Ishikawa (cell line): ENCODE data around the gene LDLRAD2.

Source experiments
- CEBPB ChIP-seq: IDR thresholded peaks from 2 replicates; pipeline ENCODE4 v1.6.1; 2012
- CREB1 ChIP-seq: IDR thresholded peaks from 2 replicates; pipeline ENCODE4 v1.6.1; 2012; ENCODE audit warnings: low read depth
- EGR1 ChIP-seq: IDR thresholded peaks from 2 replicates; pipeline ENCODE4 v1.6.1; 2012
- EP300 ChIP-seq: IDR thresholded peaks from 2 replicates; pipeline ENCODE4 v1.6.1; 2012; ENCODE audit warnings: borderline replicate concordance
- FOXM1 ChIP-seq: IDR thresholded peaks from 2 replicates; pipeline ENCODE4 v1.6.1; 2012; ENCODE audit warnings: low read depth, borderline replicate concordance
- NFIC ChIP-seq: IDR thresholded peaks from 2 replicates; pipeline ENCODE4 v1.6.1; 2012
- RAD21 ChIP-seq: IDR thresholded peaks from 2 replicates; pipeline ENCODE4 v1.6.1; 2012; ENCODE audit warnings: low read depth
- TAF1 ChIP-seq: IDR thresholded peaks from 2 replicates; pipeline ENCODE4 v1.6.1; 2012; ENCODE audit warnings: low read depth, mild to moderate bottlenecking
- TCF12 ChIP-seq: IDR thresholded peaks from 2 replicates; pipeline ENCODE4 v1.6.1; 2012; ENCODE audit warnings: low read depth
- TEAD4 ChIP-seq: IDR thresholded peaks from 2 replicates; pipeline ENCODE4 v1.6.1; 2012
- YY1 ChIP-seq: IDR thresholded peaks from 2 replicates; pipeline ENCODE4 v1.6.1; 2012; ENCODE audit warnings: low read depth
- ZBTB7A ChIP-seq: IDR thresholded peaks from 2 replicates; pipeline ENCODE4 v1.6.1; 2012; ENCODE audit warnings: low read depth
- TF ChIP-seq, protein P1 (sequence below): IDR thresholded peaks from 2 replicates; pipeline ENCODE4 v1.6.1; 2012
- TF ChIP-seq, protein P2 (sequence below): IDR thresholded peaks from 2 replicates; pipeline ENCODE4 v1.6.1; 2012; ENCODE audit warnings: low read depth, mild to moderate bottlenecking
- TF ChIP-seq, protein P3 (sequence below): IDR thresholded peaks from 2 replicates; pipeline ENCODE4 v1.6.1; 2012

The LDLRAD2 gene

DNA sequence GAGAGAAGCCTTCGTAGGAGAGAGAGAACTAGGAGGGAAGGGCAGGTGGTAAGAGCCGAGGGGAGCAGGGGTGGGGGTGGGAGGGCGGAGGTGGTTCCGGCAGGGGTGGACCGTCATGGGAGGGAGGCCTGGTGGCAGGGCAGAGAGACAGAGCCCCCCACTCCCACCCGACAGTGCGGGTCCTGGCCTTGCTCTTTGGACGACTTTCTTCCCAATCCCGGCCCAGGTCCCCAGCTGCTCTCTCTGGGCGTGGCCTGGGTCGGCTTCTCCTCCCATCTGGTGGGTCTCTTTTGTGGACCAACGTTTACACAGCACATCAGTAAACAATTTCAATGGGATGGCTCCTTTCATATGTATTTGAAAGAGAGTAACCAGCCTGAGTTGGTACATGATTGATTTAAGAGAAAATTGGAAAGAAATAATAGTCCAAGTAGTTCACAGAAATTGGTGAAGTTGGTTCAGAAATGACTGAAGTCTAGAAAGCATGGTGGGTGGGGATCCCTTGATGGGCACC is 56.9 kb downstream of the LDLRAD2 start:
- TF ChIP-seq CEBPB (no peak), RAD21 (no peak), FOXM1 (no peak), YY1 (no peak), EGR1 (no peak), CREB1 (no peak), TCF12 (no peak), TEAD4 (no peak)
- TF ChIP-seq, protein P1, sequence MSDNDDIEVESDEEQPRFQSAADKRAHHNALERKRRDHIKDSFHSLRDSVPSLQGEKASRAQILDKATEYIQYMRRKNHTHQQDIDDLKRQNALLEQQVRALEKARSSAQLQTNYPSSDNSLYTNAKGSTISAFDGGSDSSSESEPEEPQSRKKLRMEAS: no peak
- TF ChIP-seq, protein P2, sequence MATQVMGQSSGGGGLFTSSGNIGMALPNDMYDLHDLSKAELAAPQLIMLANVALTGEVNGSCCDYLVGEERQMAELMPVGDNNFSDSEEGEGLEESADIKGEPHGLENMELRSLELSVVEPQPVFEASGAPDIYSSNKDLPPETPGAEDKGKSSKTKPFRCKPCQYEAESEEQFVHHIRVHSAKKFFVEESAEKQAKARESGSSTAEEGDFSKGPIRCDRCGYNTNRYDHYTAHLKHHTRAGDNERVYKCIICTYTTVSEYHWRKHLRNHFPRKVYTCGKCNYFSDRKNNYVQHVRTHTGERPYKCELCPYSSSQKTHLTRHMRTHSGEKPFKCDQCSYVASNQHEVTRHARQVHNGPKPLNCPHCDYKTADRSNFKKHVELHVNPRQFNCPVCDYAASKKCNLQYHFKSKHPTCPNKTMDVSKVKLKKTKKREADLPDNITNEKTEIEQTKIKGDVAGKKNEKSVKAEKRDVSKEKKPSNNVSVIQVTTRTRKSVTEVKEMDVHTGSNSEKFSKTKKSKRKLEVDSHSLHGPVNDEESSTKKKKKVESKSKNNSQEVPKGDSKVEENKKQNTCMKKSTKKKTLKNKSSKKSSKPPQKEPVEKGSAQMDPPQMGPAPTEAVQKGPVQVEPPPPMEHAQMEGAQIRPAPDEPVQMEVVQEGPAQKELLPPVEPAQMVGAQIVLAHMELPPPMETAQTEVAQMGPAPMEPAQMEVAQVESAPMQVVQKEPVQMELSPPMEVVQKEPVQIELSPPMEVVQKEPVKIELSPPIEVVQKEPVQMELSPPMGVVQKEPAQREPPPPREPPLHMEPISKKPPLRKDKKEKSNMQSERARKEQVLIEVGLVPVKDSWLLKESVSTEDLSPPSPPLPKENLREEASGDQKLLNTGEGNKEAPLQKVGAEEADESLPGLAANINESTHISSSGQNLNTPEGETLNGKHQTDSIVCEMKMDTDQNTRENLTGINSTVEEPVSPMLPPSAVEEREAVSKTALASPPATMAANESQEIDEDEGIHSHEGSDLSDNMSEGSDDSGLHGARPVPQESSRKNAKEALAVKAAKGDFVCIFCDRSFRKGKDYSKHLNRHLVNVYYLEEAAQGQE: no peak
- TF ChIP-seq, protein P3, sequence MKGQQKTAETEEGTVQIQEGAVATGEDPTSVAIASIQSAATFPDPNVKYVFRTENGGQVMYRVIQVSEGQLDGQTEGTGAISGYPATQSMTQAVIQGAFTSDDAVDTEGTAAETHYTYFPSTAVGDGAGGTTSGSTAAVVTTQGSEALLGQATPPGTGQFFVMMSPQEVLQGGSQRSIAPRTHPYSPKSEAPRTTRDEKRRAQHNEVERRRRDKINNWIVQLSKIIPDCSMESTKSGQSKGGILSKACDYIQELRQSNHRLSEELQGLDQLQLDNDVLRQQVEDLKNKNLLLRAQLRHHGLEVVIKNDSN: no peak

DNA sequence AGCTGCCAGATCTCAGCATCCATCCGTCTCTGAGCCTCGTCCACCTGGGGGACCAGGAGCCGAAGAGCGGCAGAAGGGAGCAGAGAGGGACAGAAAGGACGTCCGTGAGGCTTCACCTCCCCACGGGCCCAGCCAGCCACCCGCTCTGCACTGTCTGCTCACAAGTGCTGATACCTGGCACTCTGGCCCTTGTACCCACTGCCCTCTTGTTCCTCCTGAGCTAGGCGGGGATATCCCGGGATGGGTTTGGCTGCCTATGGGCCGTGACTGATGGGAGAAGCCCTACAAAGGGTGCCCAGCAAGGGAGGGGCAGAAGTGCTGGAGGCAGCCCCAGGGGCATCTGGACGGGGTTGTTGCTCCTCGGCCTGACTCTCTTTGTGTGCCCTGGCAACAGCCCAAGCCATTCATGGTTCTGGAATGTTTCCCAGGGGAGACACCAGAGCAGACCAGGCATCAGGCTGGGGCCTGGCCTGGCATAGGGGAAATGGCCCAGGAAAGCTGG is 57.6 kb downstream of the LDLRAD2 start:
- TF ChIP-seq ZBTB7A (no peak), TEAD4 (peak; percentile 79), TCF12 (peak; percentile 78), TAF1 (no peak), CREB1 (no peak), CEBPB (no peak), YY1 (0 out of 2 replicates have a peak, but pooled peaks have one; percentile 24), RAD21 (peak; percentile 27; the same call in 1 of the 2 replicates), FOXM1 (no peak; the same call in 1 of the 2 replicates), EGR1 (no peak), EP300 (peak; percentile 61; the same call in 1 of the 2 replicates), NFIC (peak; percentile 96)
- TF ChIP-seq, protein P1: peak; percentile 52; the same call in 1 of the 2 replicates
- TF ChIP-seq, protein P2: no peak
- TF ChIP-seq, protein P3: peak; percentile 28; the same call in 1 of the 2 replicates

DNA sequence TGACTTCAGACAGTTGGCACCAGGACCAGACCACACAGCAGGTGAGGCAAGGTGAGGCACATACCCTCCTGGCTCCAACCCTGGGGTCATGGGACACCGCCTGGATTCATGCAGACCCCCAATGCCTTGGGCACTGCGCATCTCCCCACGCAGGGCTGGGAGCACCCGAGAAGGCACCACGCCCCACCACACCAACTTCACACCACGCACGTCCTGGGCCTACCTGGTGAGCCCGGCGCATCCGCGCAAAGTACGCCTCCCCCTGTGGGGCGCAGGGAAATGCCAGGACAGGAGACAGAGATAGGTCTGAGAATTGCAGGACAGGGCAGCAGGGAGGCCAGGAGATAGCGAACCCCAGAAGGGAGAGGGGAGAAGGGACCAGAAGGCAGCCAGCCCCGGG is 58.5 kb downstream of the LDLRAD2 start:
- TF ChIP-seq CEBPB (no peak), TEAD4 (no peak), YY1 (no peak), ZBTB7A (no peak), NFIC (no peak), EP300 (no peak), TCF12 (no peak), EGR1 (no peak), RAD21 (no peak), TAF1 (no peak)
- TF ChIP-seq, protein P3: no peak
- TF ChIP-seq, protein P1: no peak

DNA sequence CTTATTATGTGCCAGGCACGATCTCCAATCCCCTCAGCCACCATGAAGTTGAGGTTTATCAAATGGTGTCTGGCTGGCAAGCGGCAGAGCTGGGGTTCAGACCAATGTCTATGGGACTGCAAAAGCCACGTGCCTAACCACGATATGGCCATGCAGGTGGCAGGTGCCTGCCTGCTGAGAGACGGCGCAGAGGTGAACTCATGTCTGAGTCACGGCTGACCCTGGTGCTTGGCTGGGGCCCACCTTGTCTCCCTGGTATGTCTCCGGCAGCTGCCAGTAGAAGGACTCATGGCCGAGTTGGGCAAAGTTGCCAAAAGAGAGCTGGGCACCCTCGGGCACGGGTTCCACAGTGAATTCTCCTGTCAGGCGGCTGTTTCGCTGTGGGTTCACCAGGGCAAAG is 59.9 kb downstream of the LDLRAD2 start:
- no peak for TF ChIP-seq ZBTB7A
- no peak for TF ChIP-seq RAD21
- no peak for TF ChIP-seq NFIC
- TF ChIP-seq TEAD4: no peak
- TF ChIP-seq TCF12: no peak
- TF ChIP-seq, protein P2: no peak
- TF ChIP-seq, protein P1: no peak
- TF ChIP-seq EGR1: no peak
- no peak for TF ChIP-seq TAF1
- no peak for TF ChIP-seq CREB1
- TF ChIP-seq, protein P3: no peak
